Activated CD4-positive, alpha-beta T cell treated with anti-CD3 and anti-CD28 coated beads, Interleukin-2, amount 50 U/mL, for 1 hour (primary cell): ENCODE data around the gene MAMLD1.

Source experiments
- DNase-seq: peaks from one replicate; pipeline ENCODE4 v3.0.0-alpha.2; 2020

Gene MAMLD1

GRCh38 chrX:150506020-150506419 lies 142.9 kb downstream of the MAMLD1 start:
- no peak for DNase-seq

GRCh38 chrX:150506486-150506885 lies 143.4 kb downstream of the MAMLD1 start:
- DNase-seq = no peak

- no peak for DNase-seq
Observed at GRCh38 chrX:150507251-150507856, 144.2 kb downstream of the MAMLD1 start.

DNA sequence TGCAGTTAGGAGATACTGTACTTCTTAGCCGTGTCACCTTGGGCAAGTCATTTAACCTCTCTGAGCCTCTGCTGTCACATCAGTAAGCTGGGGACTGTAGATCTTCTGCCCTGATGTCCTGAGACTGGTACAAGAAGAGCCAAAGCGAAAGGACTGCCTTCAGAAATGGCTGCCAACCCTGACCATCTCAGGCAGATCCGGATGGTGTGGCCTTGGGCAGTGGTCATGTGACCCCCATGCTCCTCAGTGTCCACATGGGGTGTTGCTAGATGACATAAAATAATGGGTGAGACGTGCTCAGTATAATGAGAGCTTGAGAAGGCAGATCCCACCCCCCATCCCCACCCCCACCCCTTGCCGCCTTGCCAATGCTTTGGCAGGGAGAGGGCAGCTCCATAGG lies 144.9 kb downstream of the MAMLD1 start:
- no peak for DNase-seq

- DNase-seq = no peak
Observed at GRCh38 chrX:150508451-150509367, 145.6 kb downstream of the MAMLD1 start.

- no peak for DNase-seq
Observed at GRCh38 chrX:150509703-150510102, 146.6 kb downstream of the MAMLD1 start.

- DNase-seq = no peak
Observed at GRCh38 chrX:150512461-150512901, 149.4 kb downstream of the MAMLD1 start.

DNA sequence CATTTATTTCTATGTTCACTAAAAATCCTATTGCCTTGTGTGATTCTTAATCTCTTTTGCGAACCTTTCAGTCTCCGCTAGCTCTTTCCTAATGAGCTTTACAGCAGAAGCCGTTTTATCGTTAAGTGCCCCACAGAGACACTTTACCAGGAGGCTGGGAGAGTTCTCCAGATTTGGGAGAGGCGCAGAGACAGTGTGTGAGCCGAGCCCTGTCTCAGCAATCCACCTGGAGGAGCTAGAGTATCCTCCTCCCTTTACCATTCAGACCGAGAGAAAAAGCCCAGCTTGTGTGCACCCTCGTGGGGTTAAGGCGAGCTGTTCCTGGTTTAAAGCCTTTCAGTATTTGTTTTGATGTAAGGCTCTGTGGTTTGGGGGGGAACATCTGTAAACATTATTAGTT lies 150.4 kb downstream of the MAMLD1 start:
- DNase-seq = no peak

DNA sequence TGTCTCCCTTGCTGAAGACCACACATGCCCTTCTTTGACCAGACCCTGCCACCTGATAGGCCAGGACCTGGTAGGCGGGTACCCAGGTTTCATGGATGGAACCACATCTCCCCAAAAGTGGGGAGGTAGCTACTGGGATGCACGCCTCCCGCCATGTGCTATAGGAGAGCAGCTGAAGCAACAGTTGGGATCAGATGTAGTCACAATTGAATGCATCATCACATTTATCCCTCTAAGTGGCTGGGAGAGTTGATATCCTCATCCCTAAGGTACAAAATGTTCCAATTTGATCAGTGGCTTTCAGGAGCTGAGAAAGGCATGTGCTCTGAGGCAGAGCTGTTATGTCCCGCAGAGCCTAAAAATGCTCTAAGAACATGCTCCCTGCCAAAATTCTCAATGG lies 151.3 kb downstream of the MAMLD1 start:
- no peak for DNase-seq

- DNase-seq = no peak
Observed at GRCh38 chrX:150515801-150516200, 152.7 kb downstream of the MAMLD1 start.

DNA sequence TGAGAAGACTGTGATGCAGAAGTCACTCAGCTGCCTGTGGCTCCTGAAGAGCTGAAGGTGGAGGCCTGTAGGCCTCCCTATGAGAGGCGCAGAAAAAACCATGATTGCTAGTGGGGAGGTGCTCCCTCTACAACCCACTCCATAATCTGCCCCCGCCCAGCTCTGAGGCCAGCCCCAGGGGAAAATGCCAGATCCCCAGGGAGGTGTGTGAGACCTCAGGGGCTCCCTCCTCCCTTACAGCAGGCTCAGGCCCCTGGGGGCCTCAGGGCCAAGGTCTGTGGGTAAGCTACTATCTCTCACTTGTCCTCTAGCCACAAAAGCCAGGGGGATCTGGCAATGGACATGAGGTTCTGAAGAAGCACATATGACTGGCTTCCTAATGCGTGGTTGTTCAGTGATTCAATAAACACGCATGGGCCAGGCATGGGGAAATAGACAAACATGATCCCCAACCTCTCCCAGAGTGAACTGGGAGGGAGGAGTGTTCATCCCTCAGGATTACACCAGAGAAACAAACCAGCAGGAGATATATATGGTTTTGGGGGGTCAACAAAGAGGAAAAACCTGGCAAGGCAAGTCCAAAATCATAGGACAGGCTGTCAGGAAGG lies 154.3 kb downstream of the MAMLD1 start:
- DNase-seq = no peak

- DNase-seq = no peak
Observed at GRCh38 chrX:150522494-150522893, 159.4 kb downstream of the MAMLD1 start.

DNA sequence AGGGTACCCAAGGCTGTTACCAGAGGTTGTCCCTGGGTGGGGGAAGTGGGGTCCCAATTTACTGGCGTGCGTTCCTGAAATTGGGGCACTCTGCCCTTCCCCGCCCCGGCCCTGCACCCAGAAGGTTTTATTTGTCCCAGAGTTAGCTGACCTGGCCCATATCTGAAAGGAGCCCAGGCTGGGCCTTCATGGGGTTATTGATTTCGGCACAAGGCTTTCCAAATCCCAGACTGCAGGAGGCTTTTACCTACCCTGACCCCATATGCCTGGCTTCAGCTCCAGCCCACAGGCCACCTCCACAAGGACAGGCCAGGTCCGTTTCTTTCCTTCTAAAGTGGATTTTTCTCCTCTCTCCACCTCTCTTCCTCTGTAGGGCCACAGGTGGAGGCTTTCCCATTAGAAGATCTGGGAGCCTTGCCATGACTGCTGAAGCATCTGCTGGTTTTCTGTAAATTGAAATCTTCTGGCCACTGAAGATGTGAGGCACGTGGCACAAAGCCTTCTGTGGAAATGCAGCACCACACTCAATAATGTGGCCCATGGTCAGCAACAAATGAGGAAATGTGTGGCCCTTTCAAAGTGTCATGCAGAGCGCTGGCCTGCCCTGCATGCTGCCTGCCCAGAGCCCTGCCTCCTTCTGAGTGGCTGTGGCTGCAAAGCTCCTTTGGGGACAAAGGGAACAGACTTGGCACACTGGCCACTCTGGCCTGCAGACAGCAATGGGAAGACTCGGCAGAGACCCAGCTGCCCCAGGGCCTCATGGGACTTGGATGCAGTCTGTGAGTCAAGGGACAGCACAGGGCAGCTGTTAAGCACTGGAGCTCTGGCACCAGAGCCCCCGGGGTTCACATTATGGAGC lies 162.2 kb downstream of the MAMLD1 start:
- no peak for DNase-seq

GRCh38 chrX:150526692-150527091 lies 163.6 kb downstream of the MAMLD1 start:
- no peak for DNase-seq

- no peak for DNase-seq
Observed at GRCh38 chrX:150527108-150527507, 164.0 kb downstream of the MAMLD1 start.

GRCh38 chrX:150529587-150529986 lies 166.5 kb downstream of the MAMLD1 start:
- no peak for DNase-seq

DNA sequence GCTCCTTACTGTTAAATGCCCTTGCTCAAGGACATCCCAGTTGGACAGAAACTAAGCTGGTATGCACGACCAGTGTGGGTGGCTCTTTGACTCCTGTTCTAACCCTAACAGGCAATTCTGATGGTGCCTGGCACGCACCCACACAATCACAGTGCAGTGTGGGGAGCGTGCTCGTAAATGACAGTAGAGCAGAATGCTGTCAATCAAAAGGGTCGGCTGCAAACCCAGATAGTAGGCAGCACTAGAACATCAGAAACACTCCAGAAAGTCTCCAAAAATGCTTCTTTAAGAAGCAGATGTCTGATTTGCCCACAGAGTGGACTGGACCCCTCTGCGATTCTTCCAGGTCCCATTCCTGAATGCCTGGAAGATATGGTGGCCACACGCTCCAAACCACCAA lies 167.7 kb downstream of the MAMLD1 start:
- no peak for DNase-seq

GRCh38 chrX:150531467-150531866 lies 168.3 kb downstream of the MAMLD1 start:
- DNase-seq = no peak

DNA sequence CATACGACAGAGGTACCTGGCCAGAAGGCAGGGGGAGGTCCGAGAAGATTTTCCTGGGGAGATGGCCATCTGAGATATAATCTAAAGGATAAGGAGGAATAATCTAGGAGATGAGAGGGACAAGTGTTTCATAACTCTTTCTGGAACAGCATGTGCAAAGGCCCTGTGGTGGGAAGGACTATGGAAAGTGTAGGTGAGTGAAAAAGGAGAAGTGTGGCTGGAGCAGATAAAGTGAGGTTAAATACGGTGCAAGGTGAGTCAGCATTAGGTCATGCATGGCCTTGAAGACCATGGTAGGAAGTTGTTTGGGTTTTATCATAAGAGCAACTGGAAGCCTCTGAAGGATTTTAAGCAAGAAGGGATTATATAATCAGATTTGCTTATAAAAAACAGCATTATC lies 170.7 kb downstream of the MAMLD1 start:
- DNase-seq = no peak

- no peak for DNase-seq
Observed at GRCh38 chrX:150536455-150537116, 173.5 kb downstream of the MAMLD1 start.

DNA sequence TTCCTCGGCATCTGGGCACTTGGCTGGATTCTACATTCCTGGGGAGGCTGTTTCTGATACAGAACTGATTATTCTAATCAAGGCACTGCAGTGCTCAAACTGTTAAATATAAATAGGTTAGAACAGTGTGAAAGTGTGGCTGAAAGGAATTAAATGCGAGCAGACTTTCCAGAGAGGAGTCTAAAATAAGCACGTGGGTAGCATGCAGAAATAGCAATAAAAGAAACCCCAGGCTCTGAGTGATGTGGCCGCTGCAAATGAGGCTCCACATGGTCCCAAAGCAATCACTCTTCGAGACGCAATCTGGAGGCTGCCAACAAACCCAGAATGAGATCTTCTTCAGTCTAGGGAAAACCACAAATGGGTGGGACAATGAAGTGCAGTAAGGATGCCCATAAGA lies 174.7 kb downstream of the MAMLD1 start:
- no peak for DNase-seq

DNA sequence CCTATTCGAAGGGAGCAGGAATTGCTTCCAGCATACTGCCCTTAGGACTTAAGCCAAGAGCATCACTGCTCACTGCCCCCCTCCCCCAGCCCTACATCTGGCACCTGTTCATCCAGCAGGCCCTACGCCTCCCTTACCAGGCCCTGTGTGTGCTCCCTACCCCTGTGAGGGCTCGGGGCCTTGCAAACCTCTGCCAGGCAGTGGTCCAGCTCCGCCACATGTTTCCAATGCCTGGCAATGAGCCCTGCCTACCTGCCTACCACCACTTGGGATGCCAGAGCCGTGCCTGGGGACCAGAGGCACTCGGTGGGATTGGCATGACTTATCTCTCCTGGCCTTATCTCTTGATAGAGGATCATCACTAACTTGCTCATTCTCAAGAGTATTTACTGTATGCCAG lies 177.8 kb downstream of the MAMLD1 start:
- DNase-seq = no peak
